ENCODE results near the gene CCNA2.

DNA sequence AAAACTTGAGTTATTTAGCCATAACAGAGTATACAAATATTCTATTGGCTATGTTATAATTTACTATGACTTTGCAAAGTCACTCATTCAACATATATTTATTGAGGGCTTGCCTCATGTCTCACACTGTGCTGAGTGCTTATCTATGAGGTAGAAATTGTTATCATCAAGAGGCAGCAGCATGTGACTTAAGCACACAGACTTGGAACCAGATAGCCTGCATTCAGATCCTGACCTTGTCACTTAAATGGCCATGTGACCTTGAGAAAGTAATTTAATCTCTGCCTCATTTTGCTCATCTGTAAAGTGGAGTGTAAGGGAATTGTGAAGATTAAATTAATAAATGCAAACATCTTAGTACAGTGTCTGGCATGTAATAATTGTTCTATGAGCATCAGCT lies 32.7 kb downstream of the CCNA2 start:
- TF ChIP-seq, protein P1, sequence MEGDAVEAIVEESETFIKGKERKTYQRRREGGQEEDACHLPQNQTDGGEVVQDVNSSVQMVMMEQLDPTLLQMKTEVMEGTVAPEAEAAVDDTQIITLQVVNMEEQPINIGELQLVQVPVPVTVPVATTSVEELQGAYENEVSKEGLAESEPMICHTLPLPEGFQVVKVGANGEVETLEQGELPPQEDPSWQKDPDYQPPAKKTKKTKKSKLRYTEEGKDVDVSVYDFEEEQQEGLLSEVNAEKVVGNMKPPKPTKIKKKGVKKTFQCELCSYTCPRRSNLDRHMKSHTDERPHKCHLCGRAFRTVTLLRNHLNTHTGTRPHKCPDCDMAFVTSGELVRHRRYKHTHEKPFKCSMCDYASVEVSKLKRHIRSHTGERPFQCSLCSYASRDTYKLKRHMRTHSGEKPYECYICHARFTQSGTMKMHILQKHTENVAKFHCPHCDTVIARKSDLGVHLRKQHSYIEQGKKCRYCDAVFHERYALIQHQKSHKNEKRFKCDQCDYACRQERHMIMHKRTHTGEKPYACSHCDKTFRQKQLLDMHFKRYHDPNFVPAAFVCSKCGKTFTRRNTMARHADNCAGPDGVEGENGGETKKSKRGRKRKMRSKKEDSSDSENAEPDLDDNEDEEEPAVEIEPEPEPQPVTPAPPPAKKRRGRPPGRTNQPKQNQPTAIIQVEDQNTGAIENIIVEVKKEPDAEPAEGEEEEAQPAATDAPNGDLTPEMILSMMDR (IDR thresholded peaks at IDR 0.05; ENCODE audit: insufficient read depth, low read depth, low read length) = no peak
- TF ChIP-seq EZH2 (IDR thresholded peaks at IDR 0.05; ENCODE audit: insufficient read depth, low read length) = no peak
